VCaP (cell line): ENCODE results near the gene GALNT9.
"Not testable (repeated sequence)": the region's sequence is repeated elsewhere in the genome, so short reads cannot be mapped to it uniquely, and the experiment has no call there.

Source experiments
- H3K27ac ChIP-seq: fragments of 450-650 bp; 2 replicates; pipeline ENCODE4 v1.5.1; 2017
- CTCF ChIP-seq: fragments of 450-650 bp; conservative IDR thresholded peaks from 2 replicates; pipeline ENCODE4 v1.5.1; 2017; ENCODE audit warnings: mild to moderate bottlenecking, moderate library complexity

The GALNT9 gene

GRCh38 chr12:132270516-132270915 is 58.9 kb downstream of the GALNT9 start:
- no peak overlapping the region for H3K27ac ChIP-seq
- no peak for TF ChIP-seq CTCF

- H3K27ac ChIP-seq: no peak overlapping the region
- TF ChIP-seq CTCF: no peak
Observed at GRCh38 chr12:132269271-132269968, 60.0 kb downstream of the GALNT9 start.

GRCh38 chr12:132268674-132269073 is 60.7 kb downstream of the GALNT9 start:
- no peak overlapping the region for H3K27ac ChIP-seq
- no peak for TF ChIP-seq CTCF

- H3K27ac ChIP-seq: no peak overlapping the region
- TF ChIP-seq CTCF: no peak
Observed at GRCh38 chr12:132267873-132268272, 61.5 kb downstream of the GALNT9 start.

- no peak for TF ChIP-seq CTCF
- no peak overlapping the region for H3K27ac ChIP-seq
Observed at GRCh38 chr12:132266802-132267201, 62.6 kb downstream of the GALNT9 start.

GRCh38 chr12:132266370-132266769 is 63.0 kb downstream of the GALNT9 start:
- no peak overlapping the region for H3K27ac ChIP-seq
- no peak for TF ChIP-seq CTCF

- H3K27ac ChIP-seq: not testable (repeated sequence)
Observed at GRCh38 chr12:132265822-132266221, 63.6 kb downstream of the GALNT9 start.

- TF ChIP-seq CTCF: no peak
- no peak overlapping the region for H3K27ac ChIP-seq
Observed at GRCh38 chr12:132265056-132265800, 64.2 kb downstream of the GALNT9 start.
